ENCODE results near the gene SLC15A4. TPM values are rescaled to one million over a fixed set of nuclear protein-coding genes. Genes with fewer than 3 reads are reported as not detected.
"Not testable (repeated sequence)": the region's sequence is repeated elsewhere in the genome, so short reads cannot be mapped to it uniquely, and the experiment has no call there.

Gene SLC15A4
- total RNA-seq, 1 donor from 2014 or later: 31.3 TPM

- no peaks in the 10 kb centered on the region for H3K4me1 Mint-ChIP-seq (ENCODE audit: low read depth)
- H3K27me3 Mint-ChIP-seq: peaks cover 25% of the 10 kb centered on the region
- no peak for DNase-seq (ENCODE audit: low spot score, unreplicated experiment)
- H3K27ac Mint-ChIP-seq: no peak overlapping the region
- TF ChIP-seq CTCF (IDR thresholded peaks at IDR 0.05; ENCODE audit: unreplicated experiment): no peak
- H3K9me3 Mint-ChIP-seq (ENCODE audit: low read depth): no peaks in the 10 kb centered on the region
- H3K4me3 Mint-ChIP-seq (ENCODE audit: low read depth): no peak overlapping the region
- no peaks in the 10 kb centered on the region for H3K36me3 Mint-ChIP-seq (ENCODE audit: insufficient read depth)
Observed at GRCh38 chr12:128850400-128850799, 26.6 kb upstream of the SLC15A4 start.

DNA sequence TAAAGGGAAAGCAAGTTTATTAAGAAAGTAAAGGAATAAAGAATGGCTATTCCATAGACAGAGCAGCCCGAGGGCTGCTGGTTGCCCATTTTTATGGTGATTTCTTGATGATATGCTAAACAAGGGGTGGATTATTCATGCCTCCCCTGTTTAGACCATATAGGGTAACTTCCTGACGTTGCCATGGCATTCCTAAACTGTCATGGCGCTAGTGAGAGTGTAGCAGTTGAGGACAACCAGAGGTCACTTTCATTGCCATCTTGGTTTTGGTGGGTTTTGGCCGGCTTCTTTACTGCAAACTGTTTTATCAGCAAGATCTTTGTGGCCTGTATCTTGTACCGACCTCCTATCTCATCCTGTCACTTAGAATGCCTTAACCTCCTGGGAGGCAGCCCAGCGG is 26.0 kb upstream of the SLC15A4 start:
- H3K9me3 Mint-ChIP-seq (ENCODE audit: low read depth); H3K4me3 Mint-ChIP-seq (ENCODE audit: low read depth); H3K27ac Mint-ChIP-seq; DNase-seq (ENCODE audit: low spot score, unreplicated experiment); H3K4me1 Mint-ChIP-seq (ENCODE audit: low read depth); H3K36me3 Mint-ChIP-seq (ENCODE audit: insufficient read depth): not testable (repeated sequence)
- H3K27me3 Mint-ChIP-seq: peaks cover 24% of the 10 kb centered on the region

DNA sequence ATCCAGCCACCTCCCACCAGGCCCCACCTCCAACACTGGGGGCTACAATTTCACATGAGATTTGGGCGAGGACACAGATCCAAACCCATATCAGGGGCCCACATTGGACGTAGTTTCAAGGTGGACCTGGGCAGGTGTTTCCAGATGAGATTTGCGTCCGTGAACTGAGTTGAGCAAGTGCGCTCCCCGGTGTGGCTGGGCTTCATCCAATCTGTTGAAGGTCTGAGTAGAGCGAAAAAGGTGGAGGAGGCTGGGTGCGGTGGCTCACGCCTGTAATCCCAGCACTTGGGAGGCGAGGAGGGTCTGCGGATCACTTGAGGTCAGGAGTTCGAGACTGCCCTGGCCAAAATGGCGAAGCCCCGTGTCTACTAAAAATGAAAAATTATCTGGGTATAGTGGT is 24.6 kb upstream of the SLC15A4 start:
- Mint-ChIP-seq H3K27ac (no peak overlapping the region), H3K4me1 (ENCODE audit: low read depth) (no peaks in the 10 kb centered on the region), H3K9me3 (ENCODE audit: low read depth) (no peaks in the 10 kb centered on the region), H3K36me3 (ENCODE audit: insufficient read depth) (no peaks in the 10 kb centered on the region), H3K27me3 (peaks cover 16% of the 10 kb centered on the region), H3K4me3 (ENCODE audit: low read depth) (no peak overlapping the region)
- no peak for DNase-seq (ENCODE audit: low spot score, unreplicated experiment)
- no peak for TF ChIP-seq CTCF (IDR thresholded peaks at IDR 0.05; ENCODE audit: unreplicated experiment)

GRCh38 chr12:128846671-128847070 is 22.9 kb upstream of the SLC15A4 start:
- not testable (repeated sequence) for H3K4me1 Mint-ChIP-seq (ENCODE audit: low read depth); H3K4me3 Mint-ChIP-seq (ENCODE audit: low read depth); H3K9me3 Mint-ChIP-seq (ENCODE audit: low read depth); H3K27ac Mint-ChIP-seq; DNase-seq (ENCODE audit: low spot score, unreplicated experiment); H3K36me3 Mint-ChIP-seq (ENCODE audit: insufficient read depth); H3K27me3 Mint-ChIP-seq

- no peak overlapping the region for H3K27ac Mint-ChIP-seq
- no peaks in the 10 kb centered on the region for H3K36me3 Mint-ChIP-seq (ENCODE audit: insufficient read depth)
- peaks cover 3% of the 10 kb centered on the region for H3K27me3 Mint-ChIP-seq
- H3K4me3 Mint-ChIP-seq (ENCODE audit: low read depth): no peak overlapping the region
- H3K9me3 Mint-ChIP-seq (ENCODE audit: low read depth): no peaks in the 10 kb centered on the region
- no peaks in the 10 kb centered on the region for H3K4me1 Mint-ChIP-seq (ENCODE audit: low read depth)
- TF ChIP-seq CTCF (IDR thresholded peaks at IDR 0.05; ENCODE audit: unreplicated experiment): peak; percentile 42
- DNase-seq (ENCODE audit: low spot score, unreplicated experiment): no peak
Observed at GRCh38 chr12:128844031-128844635, 20.4 kb upstream of the SLC15A4 start.

GRCh38 chr12:128843538-128843937 is 19.8 kb upstream of the SLC15A4 start:
- no peak for TF ChIP-seq CTCF (IDR thresholded peaks at IDR 0.05; ENCODE audit: unreplicated experiment)
- no peak overlapping the region for H3K4me3 Mint-ChIP-seq (ENCODE audit: low read depth)

More at GRCh38 chr12:128843538-128843937, 19.8 kb upstream of the SLC15A4 start:
- H3K27me3 Mint-ChIP-seq: peaks cover 2% of the 10 kb centered on the region
- no peaks in the 10 kb centered on the region for H3K36me3 Mint-ChIP-seq (ENCODE audit: insufficient read depth)
- H3K27ac Mint-ChIP-seq: no peak overlapping the region
- H3K4me1 Mint-ChIP-seq (ENCODE audit: low read depth): no peaks in the 10 kb centered on the region
- H3K9me3 Mint-ChIP-seq (ENCODE audit: low read depth): no peaks in the 10 kb centered on the region
- DNase-seq (ENCODE audit: low spot score, unreplicated experiment): no peak
